ENCODE results near the gene TRIP6. TPM values are rescaled to one million over a fixed set of nuclear protein-coding genes. Genes with fewer than 3 reads are reported as not detected.
"Not testable (repeated sequence)": the region's sequence is repeated elsewhere in the genome, so short reads cannot be mapped to it uniquely, and the experiment has no call there.

Gene TRIP6
- total and polyA plus RNA-seq, 2 donors (not counting 3 experiments of a cell fraction or from before 2014, with no cell fraction given): 90.3 TPM

GRCh38 chr7:100914879-100915447 is 47.8 kb downstream of the TRIP6 start:
- TF ChIP-seq MAX (IDR thresholded peaks at IDR 0.05; ENCODE audit: insufficient read depth, insufficient read length) (no peak), CTCF (IDR thresholded peaks at IDR 0.05; ENCODE audit: extremely low read depth in 1 of 2, insufficient read depth in 1 of 2, low read depth in 1 of 2, low read length in 2 of 2) (no peak)
- Histone ChIP-seq H2AFZ (ENCODE audit: low read depth, low read length) (no peak overlapping the region), H3K4me1 (ENCODE audit: control insufficient read depth, extremely low read depth, insufficient read depth, low read length) (no peaks in the 10 kb centered on the region), H3K4me2 (ENCODE audit: insufficient read depth, low read length) (no peak overlapping the region), H3K36me3 (ENCODE audit: control insufficient read depth in 2 of 2, extremely low read depth in 1 of 2, insufficient read depth in 2 of 2, low read length in 2 of 2) (no peaks in the 10 kb centered on the region), H4K20me1 (replicated peaks; ENCODE audit: control insufficient read depth, extremely low read depth, insufficient read depth, low read length) (no peaks in the 10 kb centered on the region), H3K27ac (ENCODE audit: insufficient read depth, low read depth, low read length) (no peak overlapping the region), H3K9me3 (replicated peaks; ENCODE audit: control insufficient read depth, insufficient read depth, low read length) (no peaks in the 10 kb centered on the region), H3K4me3 (replicated peaks in 1 of 3; ENCODE audit: insufficient read depth in 1 of 3, low read depth in 1 of 3, low read length in 3 of 3) (no peak overlapping the region), H3K27me3 (ENCODE audit: control insufficient read depth in 2 of 2, insufficient read depth in 2 of 2, low read length in 2 of 2) (no peaks in the 10 kb centered on the region), H3K9me1 (replicated peaks; ENCODE audit: control insufficient read depth, extremely low read depth, insufficient read depth, low read length) (no peaks in the 10 kb centered on the region), H3K9ac (replicated peaks; ENCODE audit: extremely low read depth, insufficient read depth, low read length) (no peak overlapping the region), H3K79me2 (ENCODE audit: control insufficient read depth, insufficient read depth, low read length) (no peaks in the 10 kb centered on the region)
- POLR2A ChIA-PET: no interaction called here
- FAIRE-seq (no peak), DNase-seq (ENCODE audit: low read depth, low spot score) (no peak)
- CTCF ChIA-PET: no interaction called here
- intact Hi-C loops (cut with micrococcal nuclease) (no loop called here), dilution Hi-C loops (cut with MboI; ENCODE audit: extremely low pct_ligation_motif_present, low sequenced_read_pairs) (no loop called here)
- BruUV-seq (replicated peaks): no TSS peak

- H3K4me3 ChIP-seq (replicated peaks in 1 of 3; ENCODE audit: insufficient read depth in 1 of 3, low read depth in 1 of 3, low read length in 3 of 3); intact Hi-C loops (cut with micrococcal nuclease); H2AFZ ChIP-seq (ENCODE audit: low read depth, low read length); H3K9ac ChIP-seq (replicated peaks; ENCODE audit: extremely low read depth, insufficient read depth, low read length); dilution Hi-C loops (cut with MboI; ENCODE audit: extremely low pct_ligation_motif_present, low sequenced_read_pairs); H3K36me3 ChIP-seq (ENCODE audit: control insufficient read depth in 2 of 2, extremely low read depth in 1 of 2, insufficient read depth in 2 of 2, low read length in 2 of 2); H3K79me2 ChIP-seq (ENCODE audit: control insufficient read depth, insufficient read depth, low read length); H3K27me3 ChIP-seq (ENCODE audit: control insufficient read depth in 2 of 2, insufficient read depth in 2 of 2, low read length in 2 of 2); DNase-seq (ENCODE audit: low read depth, low spot score); H4K20me1 ChIP-seq (replicated peaks; ENCODE audit: control insufficient read depth, extremely low read depth, insufficient read depth, low read length); H3K27ac ChIP-seq (ENCODE audit: insufficient read depth, low read depth, low read length); FAIRE-seq; BruUV-seq (replicated peaks); CTCF ChIA-PET; H3K9me1 ChIP-seq (replicated peaks; ENCODE audit: control insufficient read depth, extremely low read depth, insufficient read depth, low read length); H3K4me2 ChIP-seq (ENCODE audit: insufficient read depth, low read length); H3K4me1 ChIP-seq (ENCODE audit: control insufficient read depth, extremely low read depth, insufficient read depth, low read length); H3K9me3 ChIP-seq (replicated peaks; ENCODE audit: control insufficient read depth, insufficient read depth, low read length); POLR2A ChIA-PET: not testable (repeated sequence)
Observed at GRCh38 chr7:100919335-100919734, 52.1 kb downstream of the TRIP6 start.

- H3K9me1 ChIP-seq (replicated peaks; ENCODE audit: control insufficient read depth, extremely low read depth, insufficient read depth, low read length); H3K4me3 ChIP-seq (replicated peaks in 1 of 3; ENCODE audit: insufficient read depth in 1 of 3, low read depth in 1 of 3, low read length in 3 of 3); CTCF ChIA-PET; H3K27me3 ChIP-seq (ENCODE audit: control insufficient read depth in 2 of 2, insufficient read depth in 2 of 2, low read length in 2 of 2); intact Hi-C loops (cut with micrococcal nuclease); H3K4me2 ChIP-seq (ENCODE audit: insufficient read depth, low read length); H3K36me3 ChIP-seq (ENCODE audit: control insufficient read depth in 2 of 2, extremely low read depth in 1 of 2, insufficient read depth in 2 of 2, low read length in 2 of 2); H3K4me1 ChIP-seq (ENCODE audit: control insufficient read depth, extremely low read depth, insufficient read depth, low read length); H4K20me1 ChIP-seq (replicated peaks; ENCODE audit: control insufficient read depth, extremely low read depth, insufficient read depth, low read length); FAIRE-seq; H3K79me2 ChIP-seq (ENCODE audit: control insufficient read depth, insufficient read depth, low read length); BruUV-seq (replicated peaks); DNase-seq (ENCODE audit: low read depth, low spot score); POLR2A ChIA-PET; H3K27ac ChIP-seq (ENCODE audit: insufficient read depth, low read depth, low read length); H3K9ac ChIP-seq (replicated peaks; ENCODE audit: extremely low read depth, insufficient read depth, low read length); dilution Hi-C loops (cut with MboI; ENCODE audit: extremely low pct_ligation_motif_present, low sequenced_read_pairs); H2AFZ ChIP-seq (ENCODE audit: low read depth, low read length); H3K9me3 ChIP-seq (replicated peaks; ENCODE audit: control insufficient read depth, insufficient read depth, low read length): not testable (repeated sequence)
Observed at GRCh38 chr7:100919779-100920437, 52.7 kb downstream of the TRIP6 start.
